GM12872 (cell line): Measurements from ENCODE around the gene PHLPP1.

Experiments
- CTCF ChIP-seq: IDR thresholded peaks from 3 replicates; pipeline ENCODE4 v1.5.1; 2011; ENCODE audit warnings: low read depth, mild to moderate bottlenecking, low read length, moderate library complexity; ENCODE audit not compliant: insufficient read depth

The PHLPP1 gene

DNA sequence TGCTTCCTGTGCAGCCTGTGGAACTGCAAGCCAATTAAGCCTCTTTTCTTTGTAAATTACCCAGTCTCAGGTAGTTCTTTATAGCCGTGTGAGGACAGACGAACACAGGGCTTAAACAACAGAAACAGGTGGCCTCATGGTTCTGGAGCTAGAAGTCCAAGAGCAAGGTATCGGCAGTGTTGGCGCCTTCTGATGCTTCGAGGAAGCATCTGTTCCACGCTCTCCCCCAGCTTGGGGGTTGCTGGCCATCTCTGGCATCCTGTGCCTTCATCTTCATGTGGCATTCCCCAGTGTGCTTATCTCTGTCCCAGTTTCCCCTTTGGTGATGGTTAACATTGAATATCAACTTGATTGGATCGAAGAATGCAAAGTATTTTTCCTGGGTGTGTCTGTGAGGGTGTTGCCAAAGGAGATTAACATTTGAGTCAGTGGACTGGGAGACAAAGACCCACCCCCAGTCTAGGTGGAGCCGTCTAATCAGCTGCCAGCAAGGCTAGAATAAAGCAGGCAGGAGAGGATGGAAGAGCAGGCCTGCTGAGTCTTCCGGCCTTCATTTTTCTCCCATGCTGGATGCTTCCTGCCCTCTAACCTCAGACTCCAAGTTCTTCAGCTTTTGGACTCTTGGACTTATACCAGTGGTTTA, 287.6 kb downstream of the PHLPP1 start:
- TF ChIP-seq CTCF: no peak

DNA sequence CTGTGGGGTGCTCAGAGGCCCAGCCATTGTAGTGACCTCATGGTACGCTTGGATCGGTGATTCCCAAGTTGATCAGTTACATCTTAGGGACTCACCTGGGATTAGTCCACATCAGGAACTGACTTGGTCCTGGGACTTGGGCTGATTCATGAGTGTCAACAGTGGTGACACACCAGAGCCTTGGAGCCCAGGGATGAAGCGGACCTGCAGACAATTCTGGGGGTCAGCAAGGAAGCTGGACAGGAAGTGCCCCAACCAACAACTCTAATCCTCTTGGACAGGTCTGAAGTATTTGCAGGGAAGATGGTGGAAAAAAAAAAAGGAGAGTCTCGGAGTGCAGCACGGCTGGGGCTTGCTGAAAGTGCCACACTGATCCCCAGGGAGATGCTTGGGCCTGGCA, 288.6 kb downstream of the PHLPP1 start:
- TF ChIP-seq CTCF: no peak

- TF ChIP-seq CTCF: no peak
Observed at GRCh38 chr18:63004466-63005089, 289.2 kb downstream of the PHLPP1 start.

DNA sequence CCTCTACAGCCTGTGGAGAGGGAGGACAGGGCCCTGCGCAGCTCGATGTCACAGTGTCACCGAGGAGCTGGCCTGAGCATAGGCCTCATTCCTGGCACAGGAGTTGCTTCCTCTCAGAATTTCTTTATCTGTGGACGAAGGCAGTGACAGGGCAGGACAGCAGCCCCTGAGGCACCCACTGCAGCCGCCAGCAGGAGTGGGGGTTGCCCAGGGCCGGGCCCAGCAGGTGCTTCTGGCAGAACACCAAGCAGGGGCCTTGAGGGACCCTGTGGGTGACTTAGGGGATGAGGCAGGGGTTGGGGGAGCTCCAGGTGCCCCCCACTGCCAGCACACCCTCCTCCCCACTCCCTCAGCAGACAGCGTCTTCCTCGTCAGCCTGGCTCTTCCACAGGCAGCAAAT, 290.0 kb downstream of the PHLPP1 start:
- no peak for TF ChIP-seq CTCF

GRCh38 chr18:63007231-63007630, 291.9 kb downstream of the PHLPP1 start:
- no peak for TF ChIP-seq CTCF

DNA sequence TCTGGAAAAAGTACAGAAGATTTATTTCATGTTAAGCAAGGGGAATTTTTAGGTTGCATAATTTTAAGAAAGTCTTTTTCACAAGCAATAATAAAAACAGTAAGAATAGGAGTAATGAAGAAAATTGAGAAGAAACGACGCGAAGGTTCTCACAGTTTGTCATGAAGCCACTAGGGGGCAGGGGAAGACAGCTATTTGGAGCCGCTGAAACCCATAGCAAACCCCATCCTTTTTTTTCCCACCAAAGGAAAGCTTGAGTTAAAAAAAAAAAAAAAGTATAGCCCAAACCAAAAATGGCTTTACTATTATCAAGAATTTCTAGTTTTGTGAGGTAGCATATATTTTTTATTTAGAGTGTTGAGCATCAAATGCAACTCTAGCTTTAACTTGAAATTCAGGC, 300.9 kb downstream of the PHLPP1 start:
- TF ChIP-seq CTCF: peak; percentile 80; the same call in 2 of the 3 replicates

DNA sequence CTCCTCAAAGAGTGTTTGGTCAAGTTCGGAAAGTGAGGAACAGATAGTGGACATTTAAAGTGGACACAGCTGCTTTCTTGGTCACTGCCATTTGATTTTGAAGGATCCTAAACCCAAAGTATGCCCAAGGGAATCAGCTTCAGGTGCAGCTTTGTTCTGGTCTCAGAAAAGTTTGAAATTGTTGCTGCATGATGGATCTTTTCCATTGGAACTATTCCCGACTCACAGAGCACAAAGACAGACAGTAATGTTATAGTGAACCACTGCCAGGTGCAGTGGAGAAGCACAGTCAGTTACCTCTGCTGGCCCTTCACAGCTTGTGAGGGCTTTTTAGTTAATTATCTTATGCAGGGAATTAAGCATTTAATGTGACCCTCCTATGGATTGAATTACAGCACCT, 301.7 kb downstream of the PHLPP1 start:
- TF ChIP-seq CTCF: no peak
